Skeletal muscle tissue (tissue), 4 donors: ENCODE results near the gene KRTAP5-2. TPM values are rescaled to one million over a fixed set of nuclear protein-coding genes. Genes with fewer than 3 reads are reported as not detected.
"Not testable (repeated sequence)": the region's sequence is repeated elsewhere in the genome, so short reads cannot be mapped to it uniquely, and the experiment has no call there.

Experiments
- H3K27ac ChIP-seq: one replicate; pipeline ENCODE4 v1.7.0; 2013; ENCODE audit warnings: mild to moderate bottlenecking, low read depth, low read length, inconsistent platforms
- H3K27me3 ChIP-seq, 3 donors: one replicate each; pipeline ENCODE4 v1.7.0; 2013; ENCODE audit warnings: low read length in 3 of 3; ENCODE audit not compliant: control insufficient read depth in 3 of 3, insufficient read depth in 3 of 3
- H3K36me3 ChIP-seq, 3 donors: one replicate each; pipeline ENCODE4 v1.7.0; 2013; ENCODE audit warnings: low read length in 3 of 3; ENCODE audit not compliant: control insufficient read depth in 3 of 3, insufficient read depth in 3 of 3
- H3K4me1 ChIP-seq, 3 donors: one replicate each; pipeline ENCODE4 v1.7.0; 2013; ENCODE audit warnings: low read length in 3 of 3, mild to moderate bottlenecking in 3 of 3; ENCODE audit not compliant: control insufficient read depth in 3 of 3, insufficient read depth in 3 of 3
- H3K4me3 ChIP-seq, 3 donors: one replicate each; pipeline ENCODE4 v1.7.0; 2013; ENCODE audit warnings: low read length in 3 of 3
- H3K9ac ChIP-seq, 3 donors: one replicate each; pipeline ENCODE4 v1.7.0; 2013; ENCODE audit warnings: low read length in 3 of 3, mild to moderate bottlenecking in 3 of 3, moderate library complexity in 2 of 3, low read depth in 1 of 3
- H3K9me3 ChIP-seq, 3 donors: one replicate each; pipeline ENCODE4 v1.7.0; 2013; ENCODE audit warnings: low read length in 3 of 3; ENCODE audit not compliant: control insufficient read depth in 3 of 3
- total RNA-seq: library from RNA; depleted of rRNA; stranded (reverse); fragments of >200 nt; gene quantifications from one replicate; pipeline ENCODE4 v1.2.3, GENCODE V29; 2014
- donor health status: Osteomylitis.

Gene KRTAP5-2
- total RNA-seq, 1 donor from 2014 or later = not detected

- not testable (repeated sequence) for H3K4me3 ChIP-seq, H3K27ac ChIP-seq, H3K9me3 ChIP-seq, H3K9ac ChIP-seq, H3K4me1 ChIP-seq, H3K36me3 ChIP-seq
- H3K27me3 ChIP-seq = peaks cover 4 to 14% (median 10%) of the 10 kb centered on the region in 3 donors
Measured at GRCh38 chr11:1595994-1596575, 2.0 kb downstream of the KRTAP5-2 start.

- Histone ChIP-seq H3K27ac (no peak overlapping the region), H3K36me3 (no peaks in the 10 kb centered on the region), H3K9ac (no peak overlapping the region), H3K27me3 (peaks cover 4 to 13% (median 9%) of the 10 kb centered on the region in 3 donors), H3K9me3 (no peaks in the 10 kb centered on the region), H3K4me3 (no peak overlapping the region), H3K4me1 (peaks cover 5 to 16% (median 16%) of the 10 kb centered on the region in 3 donors)
Measured at GRCh38 chr11:1592628-1593027, 5.5 kb downstream of the KRTAP5-2 start.

GRCh38 chr11:1589996-1590395 lies 8.1 kb downstream of the KRTAP5-2 start:
- H3K4me1 ChIP-seq = peaks cover 0 to 22% (median 21%) of the 10 kb centered on the region in 3 donors
- no peak overlapping the region for H3K4me3 ChIP-seq
- H3K9me3 ChIP-seq = no peaks in the 10 kb centered on the region
- no peak overlapping the region for H3K9ac ChIP-seq
- H3K36me3 ChIP-seq = no peaks in the 10 kb centered on the region
- H3K27me3 ChIP-seq = peaks cover 0 to 5% (median 4%) of the 10 kb centered on the region in 3 donors
- no peak overlapping the region for H3K27ac ChIP-seq

DNA sequence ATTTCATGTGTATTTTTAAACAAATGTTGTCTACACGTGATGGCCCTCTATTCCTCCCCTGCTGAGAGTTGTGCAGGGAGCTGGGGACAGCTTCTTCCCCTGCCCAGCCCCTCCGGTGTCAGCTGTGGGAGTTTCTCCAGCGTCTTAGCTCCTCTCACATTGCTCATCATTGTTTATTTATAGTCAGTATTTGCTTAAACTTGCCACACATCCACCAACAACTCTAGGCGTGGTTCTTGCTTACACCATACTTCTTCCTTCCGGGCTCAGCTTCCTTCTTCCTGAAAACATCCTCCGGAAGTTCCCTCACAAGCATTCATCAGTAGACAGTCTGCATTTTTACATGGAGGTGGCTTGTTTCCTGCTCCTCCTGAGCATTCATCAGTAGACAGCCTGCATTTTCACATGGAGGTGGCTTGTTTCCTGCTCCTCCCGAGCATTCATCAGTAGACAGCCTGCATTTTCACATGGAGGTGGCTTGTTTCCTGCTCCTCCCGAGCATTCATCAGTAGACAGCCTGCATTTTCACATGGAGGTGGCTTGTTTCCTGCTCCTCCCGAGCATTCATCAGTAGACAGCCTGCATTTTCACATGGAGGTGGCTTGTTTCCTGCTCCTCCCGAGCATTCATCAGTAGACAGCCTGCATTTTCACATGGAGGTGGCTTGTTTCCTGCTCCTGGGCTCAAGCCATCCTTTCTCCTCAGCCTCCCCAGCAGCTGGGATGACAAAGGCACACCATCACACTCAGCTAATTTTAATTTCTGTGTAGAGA lies 8.7 kb downstream of the KRTAP5-2 start:
- not testable (repeated sequence) for H3K4me3 ChIP-seq, H3K9ac ChIP-seq, H3K9me3 ChIP-seq

GRCh38 chr11:1586699-1587098 lies 11.4 kb downstream of the KRTAP5-2 start:
- Histone ChIP-seq H3K4me1 (peaks cover 0 to 22% (median 21%) of the 10 kb centered on the region in 3 donors), H3K36me3 (no peaks in the 10 kb centered on the region), H3K9ac (no peak overlapping the region), H3K9me3 (no peaks in the 10 kb centered on the region), H3K27me3 (no peaks in the 10 kb centered on the region), H3K27ac (no peak overlapping the region), H3K4me3 (no peak overlapping the region)

More for the DNA sequence above, 8.7 kb downstream of the KRTAP5-2 start:
- not testable (repeated sequence) for H3K27ac ChIP-seq, H3K27me3 ChIP-seq, H3K36me3 ChIP-seq
- peaks cover 0 to 22% (median 21%) of the 10 kb centered on the region in 3 donors for H3K4me1 ChIP-seq

DNA sequence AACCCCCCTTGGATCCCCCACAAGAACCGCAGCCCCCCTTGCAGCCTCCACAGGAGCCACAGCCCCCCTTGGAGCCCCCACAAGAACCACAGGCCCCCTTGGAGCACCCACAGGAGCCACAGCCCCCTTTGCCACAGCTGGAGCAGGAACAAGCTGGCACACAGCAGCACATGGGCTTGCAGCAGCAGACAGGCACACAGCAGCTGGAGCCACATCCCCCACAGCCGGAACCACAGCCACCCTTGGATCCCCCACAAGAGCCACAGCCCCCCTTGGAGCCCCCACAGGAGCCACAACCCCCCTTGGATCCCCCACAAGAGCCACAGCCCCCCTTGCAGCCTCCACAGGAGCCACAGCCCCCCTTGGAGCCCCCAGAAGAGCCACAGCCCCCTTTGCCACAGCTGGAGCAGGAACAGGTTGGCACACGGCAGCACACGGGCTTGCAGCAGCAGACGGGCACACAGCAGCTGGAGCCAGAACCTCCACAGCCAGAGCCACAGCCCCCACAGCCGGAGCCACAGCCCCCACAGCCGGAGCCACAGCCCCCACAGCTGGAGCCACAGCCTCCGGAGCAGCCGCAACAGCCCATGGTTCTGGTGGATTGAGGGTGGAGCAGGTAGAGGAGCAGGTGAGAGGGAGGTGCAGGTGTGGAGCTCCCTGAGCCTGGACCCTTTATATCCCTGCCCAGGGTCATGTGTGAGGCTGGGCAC lies 13.3 kb downstream of the KRTAP5-2 start, which contains the start of gene KRTAP5-1:
Gene KRTAP5-1 (minus strand): TSS at position 623 of the 710 bp plus-strand sequence. CDS start 34 bp downstream, at position 589.
- not testable (repeated sequence) for H3K9ac ChIP-seq, H3K36me3 ChIP-seq, H3K4me3 ChIP-seq, H3K9me3 ChIP-seq, H3K27me3 ChIP-seq, H3K27ac ChIP-seq
- peaks cover 0 to 18% (median 17%) of the 10 kb centered on the region in 3 donors for H3K4me1 ChIP-seq

GRCh38 chr11:1582909-1583308 lies 15.2 kb downstream of the KRTAP5-2 start:
- not testable (repeated sequence) for H3K4me3 ChIP-seq, H3K9ac ChIP-seq, H3K27ac ChIP-seq, H3K9me3 ChIP-seq, H3K36me3 ChIP-seq, H3K4me1 ChIP-seq, H3K27me3 ChIP-seq

DNA sequence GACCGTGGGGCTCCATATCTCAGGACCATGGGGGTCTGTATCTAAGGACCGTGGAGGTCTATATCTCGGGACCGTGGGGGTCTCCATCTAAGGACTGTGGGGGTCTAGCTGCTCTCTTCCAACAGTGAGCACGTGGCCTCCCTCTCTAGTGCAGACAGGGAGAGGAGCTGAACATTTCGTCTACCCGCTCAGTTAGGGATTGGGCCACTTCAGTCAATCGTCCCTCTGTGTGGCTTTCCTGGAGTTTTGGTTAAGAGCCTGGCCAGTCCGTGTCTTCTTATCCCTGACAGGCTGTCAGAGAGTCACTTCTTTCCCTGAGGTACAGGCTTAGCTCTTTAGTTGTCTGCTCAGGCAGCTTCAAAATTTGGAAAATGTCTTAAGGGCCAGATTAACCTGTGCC lies 16.1 kb downstream of the KRTAP5-2 start:
- Histone ChIP-seq H3K4me1 (peaks cover 0 to 5% (median 5%) of the 10 kb centered on the region in 3 donors), H3K4me3 (no peak overlapping the region), H3K9ac (no peak overlapping the region), H3K36me3 (no peaks in the 10 kb centered on the region), H3K27me3 (no peaks in the 10 kb centered on the region), H3K27ac (no peak overlapping the region), H3K9me3 (peaks cover 0 to 4% (median 4%) of the 10 kb centered on the region in 3 donors)

- Histone ChIP-seq H3K36me3 (no peaks in the 10 kb centered on the region), H3K27ac (no peak overlapping the region), H3K9me3 (peaks cover 0 to 4% (median 4%) of the 10 kb centered on the region in 3 donors), H3K9ac (no peak overlapping the region), H3K4me3 (no peak overlapping the region), H3K27me3 (peaks cover 0 to 4% (median 0%) of the 10 kb centered on the region in 3 donors), H3K4me1 (peaks cover 6 to 15% (median 12%) of the 10 kb centered on the region in 3 donors)
Measured at GRCh38 chr11:1576825-1577224, 21.3 kb downstream of the KRTAP5-2 start.

DNA sequence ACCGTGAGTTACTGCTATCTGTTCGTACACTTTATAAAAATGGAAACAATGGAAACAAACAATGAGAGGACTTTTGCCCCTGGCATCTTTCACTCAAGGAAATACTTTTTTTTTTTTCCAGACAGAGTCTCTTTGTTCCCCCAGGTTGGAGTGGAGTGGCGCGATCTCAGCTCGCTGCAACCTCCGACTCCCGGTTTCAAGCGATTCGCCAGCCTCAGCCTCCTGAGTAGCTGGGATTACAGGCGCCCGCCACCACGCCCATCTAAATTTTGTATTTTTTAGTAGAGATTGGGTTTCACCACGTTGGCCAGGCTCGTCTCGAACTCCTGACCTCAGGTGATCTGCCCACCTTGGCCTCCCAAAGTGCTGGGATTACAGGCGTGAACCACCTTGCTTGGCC lies 22.3 kb downstream of the KRTAP5-2 start:
- not testable (repeated sequence) for H3K36me3 ChIP-seq, H3K27me3 ChIP-seq, H3K27ac ChIP-seq, H3K4me3 ChIP-seq, H3K9ac ChIP-seq, H3K9me3 ChIP-seq
- peaks cover 9 to 20% (median 18%) of the 10 kb centered on the region in 3 donors for H3K4me1 ChIP-seq
